GM23338 (cell line): Measurements from ENCODE around the gene ATP8A1.

Source experiments
- EZH2 ChIP-seq: fragments of 200-600 bp; sonication (generic); IDR thresholded peaks from one replicate; pipeline ENCODE4 v1.8.0; 2017; ENCODE audit warnings: antibody characterized with exemption, mild to moderate bottlenecking, low read depth; ENCODE audit not compliant: unreplicated experiment
- JUNB ChIP-seq: IDR thresholded peaks from one replicate; pipeline ENCODE4 v1.6.1; 2016; ENCODE audit warnings: antibody characterized with exemption; ENCODE audit not compliant: unreplicated experiment
- POLR2AphosphoS5 ChIP-seq: IDR thresholded peaks from 2 replicates; pipeline ENCODE4 v1.6.1; 2016; ENCODE audit warnings: antibody characterized with exemption, low read depth
- ZNF114 ChIP-seq: fragments of 250-450 bp; sonication (Bioruptor Pico); IDR thresholded peaks from 2 replicates; pipeline ENCODE4 v1.5.0; 2020; ENCODE audit warnings: mild to moderate bottlenecking, moderate library complexity
- ZNF331 ChIP-seq: fragments of 250-450 bp; sonication (Bioruptor Pico); IDR thresholded peaks from 2 replicates; pipeline ENCODE4 v1.5.0; 2020; ENCODE audit warnings: low read depth, mild to moderate bottlenecking, moderate library complexity
- TF ChIP-seq, protein P1 (sequence below), 2 experiments: fragments of 200-600 bp in 1 of 2; sonication (generic) in 1 of 2; conservative IDR thresholded peaks; 2 replicates each; pipeline versions ENCODE4 v1.5.1 to v1.6.1; 2016 to 2017; ENCODE audit warnings: antibody characterized with exemption in 2 of 2, low read depth in 2 of 2, mild to moderate bottlenecking in 2 of 2, moderate library complexity in 1 of 2
- TF ChIP-seq, protein P2 (sequence below): IDR thresholded peaks from 2 replicates; pipeline ENCODE4 v1.6.1; 2016; ENCODE audit warnings: antibody characterized with exemption
- TF ChIP-seq, protein P3 (sequence below): IDR thresholded peaks from one replicate; pipeline ENCODE4 v1.6.1; 2018; ENCODE audit warnings: antibody characterized with exemption; ENCODE audit not compliant: unreplicated experiment

DNA sequence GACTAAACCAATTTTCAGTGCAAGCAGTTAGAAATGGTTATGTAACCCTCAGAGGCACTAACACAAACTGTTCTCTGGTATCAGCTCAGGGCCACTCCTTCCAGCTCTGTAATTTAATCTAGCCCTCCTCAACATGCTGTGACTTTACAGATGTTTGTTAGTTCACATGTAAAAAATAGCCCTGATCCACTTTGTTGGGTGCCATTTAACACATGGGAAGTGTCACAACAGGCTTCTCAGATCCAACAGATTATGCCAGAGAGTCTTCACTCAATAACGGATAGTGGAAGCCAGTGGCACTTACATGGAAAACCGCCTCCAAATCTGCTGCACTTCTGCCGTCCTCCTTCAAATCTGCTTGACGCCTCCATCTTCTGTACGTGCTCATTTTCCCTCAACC, 51.6 kb downstream of the ATP8A1 start:
- TF ChIP-seq, protein P1, sequence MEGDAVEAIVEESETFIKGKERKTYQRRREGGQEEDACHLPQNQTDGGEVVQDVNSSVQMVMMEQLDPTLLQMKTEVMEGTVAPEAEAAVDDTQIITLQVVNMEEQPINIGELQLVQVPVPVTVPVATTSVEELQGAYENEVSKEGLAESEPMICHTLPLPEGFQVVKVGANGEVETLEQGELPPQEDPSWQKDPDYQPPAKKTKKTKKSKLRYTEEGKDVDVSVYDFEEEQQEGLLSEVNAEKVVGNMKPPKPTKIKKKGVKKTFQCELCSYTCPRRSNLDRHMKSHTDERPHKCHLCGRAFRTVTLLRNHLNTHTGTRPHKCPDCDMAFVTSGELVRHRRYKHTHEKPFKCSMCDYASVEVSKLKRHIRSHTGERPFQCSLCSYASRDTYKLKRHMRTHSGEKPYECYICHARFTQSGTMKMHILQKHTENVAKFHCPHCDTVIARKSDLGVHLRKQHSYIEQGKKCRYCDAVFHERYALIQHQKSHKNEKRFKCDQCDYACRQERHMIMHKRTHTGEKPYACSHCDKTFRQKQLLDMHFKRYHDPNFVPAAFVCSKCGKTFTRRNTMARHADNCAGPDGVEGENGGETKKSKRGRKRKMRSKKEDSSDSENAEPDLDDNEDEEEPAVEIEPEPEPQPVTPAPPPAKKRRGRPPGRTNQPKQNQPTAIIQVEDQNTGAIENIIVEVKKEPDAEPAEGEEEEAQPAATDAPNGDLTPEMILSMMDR (conservative IDR thresholded peaks at IDR 0.05; ENCODE audit: low read depth in 2 of 2): no peak
- no peak for TF ChIP-seq JUNB
- no peak for TF ChIP-seq EZH2
- TF ChIP-seq, protein P2, sequence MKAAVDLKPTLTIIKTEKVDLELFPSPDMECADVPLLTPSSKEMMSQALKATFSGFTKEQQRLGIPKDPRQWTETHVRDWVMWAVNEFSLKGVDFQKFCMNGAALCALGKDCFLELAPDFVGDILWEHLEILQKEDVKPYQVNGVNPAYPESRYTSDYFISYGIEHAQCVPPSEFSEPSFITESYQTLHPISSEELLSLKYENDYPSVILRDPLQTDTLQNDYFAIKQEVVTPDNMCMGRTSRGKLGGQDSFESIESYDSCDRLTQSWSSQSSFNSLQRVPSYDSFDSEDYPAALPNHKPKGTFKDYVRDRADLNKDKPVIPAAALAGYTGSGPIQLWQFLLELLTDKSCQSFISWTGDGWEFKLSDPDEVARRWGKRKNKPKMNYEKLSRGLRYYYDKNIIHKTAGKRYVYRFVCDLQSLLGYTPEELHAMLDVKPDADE: no peak
- TF ChIP-seq, protein P3, sequence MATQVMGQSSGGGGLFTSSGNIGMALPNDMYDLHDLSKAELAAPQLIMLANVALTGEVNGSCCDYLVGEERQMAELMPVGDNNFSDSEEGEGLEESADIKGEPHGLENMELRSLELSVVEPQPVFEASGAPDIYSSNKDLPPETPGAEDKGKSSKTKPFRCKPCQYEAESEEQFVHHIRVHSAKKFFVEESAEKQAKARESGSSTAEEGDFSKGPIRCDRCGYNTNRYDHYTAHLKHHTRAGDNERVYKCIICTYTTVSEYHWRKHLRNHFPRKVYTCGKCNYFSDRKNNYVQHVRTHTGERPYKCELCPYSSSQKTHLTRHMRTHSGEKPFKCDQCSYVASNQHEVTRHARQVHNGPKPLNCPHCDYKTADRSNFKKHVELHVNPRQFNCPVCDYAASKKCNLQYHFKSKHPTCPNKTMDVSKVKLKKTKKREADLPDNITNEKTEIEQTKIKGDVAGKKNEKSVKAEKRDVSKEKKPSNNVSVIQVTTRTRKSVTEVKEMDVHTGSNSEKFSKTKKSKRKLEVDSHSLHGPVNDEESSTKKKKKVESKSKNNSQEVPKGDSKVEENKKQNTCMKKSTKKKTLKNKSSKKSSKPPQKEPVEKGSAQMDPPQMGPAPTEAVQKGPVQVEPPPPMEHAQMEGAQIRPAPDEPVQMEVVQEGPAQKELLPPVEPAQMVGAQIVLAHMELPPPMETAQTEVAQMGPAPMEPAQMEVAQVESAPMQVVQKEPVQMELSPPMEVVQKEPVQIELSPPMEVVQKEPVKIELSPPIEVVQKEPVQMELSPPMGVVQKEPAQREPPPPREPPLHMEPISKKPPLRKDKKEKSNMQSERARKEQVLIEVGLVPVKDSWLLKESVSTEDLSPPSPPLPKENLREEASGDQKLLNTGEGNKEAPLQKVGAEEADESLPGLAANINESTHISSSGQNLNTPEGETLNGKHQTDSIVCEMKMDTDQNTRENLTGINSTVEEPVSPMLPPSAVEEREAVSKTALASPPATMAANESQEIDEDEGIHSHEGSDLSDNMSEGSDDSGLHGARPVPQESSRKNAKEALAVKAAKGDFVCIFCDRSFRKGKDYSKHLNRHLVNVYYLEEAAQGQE: no peak
- TF ChIP-seq ZNF331 (CRISPR knock-in tag): no peak
- no peak for TF ChIP-seq POLR2AphosphoS5
- no peak for TF ChIP-seq ZNF114 (CRISPR knock-in tag)
